Vagina (tissue), 2 donors: ENCODE data around the gene TMTC1. TPM values are rescaled to one million over a fixed set of nuclear protein-coding genes. Genes with fewer than 3 reads are reported as not detected.

ENCODE experiments used
- DNase-seq, 2 donors: peaks; one replicate each; pipeline ENCODE4 v3.0.0-alpha.2; 2017; ENCODE audit errors: extremely low spot score in 2 of 2
- H3K27ac ChIP-seq: fragments of 200-600 bp; sonication (generic); one replicate; pipeline ENCODE4 v1.5.1; 2019
- H3K27me3 ChIP-seq: fragments of 200-600 bp; sonication (generic); one replicate; pipeline ENCODE4 v1.5.1; 2019
- H3K36me3 ChIP-seq, 2 donors: fragments of 200-600 bp; sonication (generic); one replicate each; pipeline ENCODE4 v1.5.1; 2017 to 2019
- H3K4me1 ChIP-seq: fragments of 200-600 bp; sonication (generic); one replicate; pipeline ENCODE4 v1.5.1; 2019
- H3K4me3 ChIP-seq, 2 donors: fragments of 200-600 bp; sonication (generic); 1 replicate in 1 of 2; 2 replicates in 1 of 2; pipeline ENCODE4 v1.5.1; 2016 to 2019
- H3K9me3 ChIP-seq: fragments of 200-600 bp; sonication (generic); one replicate; pipeline ENCODE4 v1.5.1; 2019
- POLR2A ChIP-seq, 2 donors: fragments of 450-650 bp; IDR thresholded peaks; one replicate each; pipeline ENCODE4 v1.6.1; 2017; ENCODE audit warnings: antibody characterized with exemption in 2 of 2, mild to moderate bottlenecking in 2 of 2, moderate library complexity in 2 of 2
- POLR2AphosphoS5 ChIP-seq, 2 donors: sonication (generic); formaldehyde crosslinking; IDR thresholded peaks; one replicate each; pipeline ENCODE4 v1.9.0; 2017; ENCODE audit warnings: antibody characterized with exemption in 2 of 2, mild to moderate bottlenecking in 2 of 2, low read depth in 1 of 2; ENCODE audit not compliant: insufficient read depth in 1 of 2
- intact Hi-C: fragments of 100-400 bp; cut with DNase I; formaldehyde crosslinking; loops from one replicate; pipeline ENCODE4 v1.15.1; 2023
- total RNA-seq: library from RNA; depleted of rRNA; stranded (reverse); fragments of >200 nt; gene quantifications from one replicate; pipeline ENCODE4 v1.2.3, GENCODE V29; 2016
- TF ChIP-seq, protein P1 (sequence below), 3 experiments: fragments of 450-650 bp in 2 of 3; fragments of 200-600 bp in 1 of 3; sonication (generic) in 1 of 3; IDR thresholded peaks; one replicate each; pipeline ENCODE4 v1.5.1; 2017 to 2019; ENCODE audit warnings: antibody characterized with exemption in 3 of 3, mild to moderate bottlenecking in 2 of 3, moderate library complexity in 2 of 3

TMTC1 gene
- total RNA-seq, 1 donor from 2014 or later: 63.8 TPM

DNA sequence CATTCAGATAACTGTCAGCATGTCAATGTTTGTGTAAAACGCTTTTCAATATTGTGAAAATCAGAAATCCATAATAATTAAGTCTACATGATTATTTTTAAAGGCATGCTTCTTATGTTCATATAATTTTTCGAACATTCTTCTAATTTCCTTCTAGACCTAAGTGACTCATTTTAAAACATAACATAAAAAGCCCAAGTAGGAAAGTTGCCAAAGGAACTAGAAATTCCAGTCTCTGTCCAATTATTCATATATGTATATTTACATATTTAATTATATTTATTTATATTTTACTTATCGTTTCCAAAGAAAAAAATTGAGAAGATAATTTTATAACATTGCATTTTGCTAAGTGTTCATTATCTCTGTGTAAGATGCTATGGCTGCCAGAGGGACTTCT lies 110.4 kb downstream of the TMTC1 start:
- no peaks in the 10 kb centered on the region for H3K27me3 ChIP-seq
- H3K4me3 ChIP-seq: no peak overlapping the region
- TF ChIP-seq POLR2A (IDR thresholded peaks at IDR 0.05) (no peak), POLR2AphosphoS5 (IDR thresholded peaks at IDR 0.05; ENCODE audit: insufficient read depth in 1 of 2, low read depth in 1 of 2) (no peak)
- H3K4me1 ChIP-seq: no peaks in the 10 kb centered on the region
- no peaks in the 10 kb centered on the region for H3K36me3 ChIP-seq
- no peak for DNase-seq
- intact Hi-C loops: no loop called here
- no peak overlapping the region for H3K27ac ChIP-seq
- no peaks in the 10 kb centered on the region for H3K9me3 ChIP-seq

DNA sequence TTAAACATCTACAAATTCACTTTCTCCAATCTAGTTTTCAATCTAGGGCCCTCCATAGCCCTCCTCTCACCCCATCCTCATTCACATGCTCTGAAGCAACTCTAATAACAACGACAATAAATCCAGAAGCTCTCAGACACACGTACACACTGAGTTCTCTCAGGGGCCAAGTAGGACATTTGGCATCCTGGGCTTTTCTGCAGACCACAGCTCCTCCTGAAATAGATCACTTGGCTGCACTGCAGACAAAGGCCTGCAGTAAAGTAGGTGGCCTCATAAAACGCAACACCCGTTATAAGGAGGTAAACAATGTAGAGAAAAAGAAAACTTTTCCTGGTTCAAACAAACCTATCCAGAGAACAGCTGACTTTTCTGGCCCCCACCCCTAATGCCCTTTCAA lies 111.2 kb downstream of the TMTC1 start:
- Histone ChIP-seq H3K27ac (no peak overlapping the region), H3K27me3 (no peaks in the 10 kb centered on the region), H3K9me3 (no peaks in the 10 kb centered on the region), H3K4me1 (no peaks in the 10 kb centered on the region), H3K4me3 (no peak overlapping the region), H3K36me3 (no peaks in the 10 kb centered on the region)
- no peak for DNase-seq
- TF ChIP-seq, protein P1, sequence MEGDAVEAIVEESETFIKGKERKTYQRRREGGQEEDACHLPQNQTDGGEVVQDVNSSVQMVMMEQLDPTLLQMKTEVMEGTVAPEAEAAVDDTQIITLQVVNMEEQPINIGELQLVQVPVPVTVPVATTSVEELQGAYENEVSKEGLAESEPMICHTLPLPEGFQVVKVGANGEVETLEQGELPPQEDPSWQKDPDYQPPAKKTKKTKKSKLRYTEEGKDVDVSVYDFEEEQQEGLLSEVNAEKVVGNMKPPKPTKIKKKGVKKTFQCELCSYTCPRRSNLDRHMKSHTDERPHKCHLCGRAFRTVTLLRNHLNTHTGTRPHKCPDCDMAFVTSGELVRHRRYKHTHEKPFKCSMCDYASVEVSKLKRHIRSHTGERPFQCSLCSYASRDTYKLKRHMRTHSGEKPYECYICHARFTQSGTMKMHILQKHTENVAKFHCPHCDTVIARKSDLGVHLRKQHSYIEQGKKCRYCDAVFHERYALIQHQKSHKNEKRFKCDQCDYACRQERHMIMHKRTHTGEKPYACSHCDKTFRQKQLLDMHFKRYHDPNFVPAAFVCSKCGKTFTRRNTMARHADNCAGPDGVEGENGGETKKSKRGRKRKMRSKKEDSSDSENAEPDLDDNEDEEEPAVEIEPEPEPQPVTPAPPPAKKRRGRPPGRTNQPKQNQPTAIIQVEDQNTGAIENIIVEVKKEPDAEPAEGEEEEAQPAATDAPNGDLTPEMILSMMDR (IDR thresholded peaks at IDR 0.05): no peak
- TF ChIP-seq POLR2AphosphoS5 (IDR thresholded peaks at IDR 0.05; ENCODE audit: insufficient read depth in 1 of 2, low read depth in 1 of 2): no peak
- TF ChIP-seq POLR2A (IDR thresholded peaks at IDR 0.05): no peak
- intact Hi-C loops: no loop called here

DNA sequence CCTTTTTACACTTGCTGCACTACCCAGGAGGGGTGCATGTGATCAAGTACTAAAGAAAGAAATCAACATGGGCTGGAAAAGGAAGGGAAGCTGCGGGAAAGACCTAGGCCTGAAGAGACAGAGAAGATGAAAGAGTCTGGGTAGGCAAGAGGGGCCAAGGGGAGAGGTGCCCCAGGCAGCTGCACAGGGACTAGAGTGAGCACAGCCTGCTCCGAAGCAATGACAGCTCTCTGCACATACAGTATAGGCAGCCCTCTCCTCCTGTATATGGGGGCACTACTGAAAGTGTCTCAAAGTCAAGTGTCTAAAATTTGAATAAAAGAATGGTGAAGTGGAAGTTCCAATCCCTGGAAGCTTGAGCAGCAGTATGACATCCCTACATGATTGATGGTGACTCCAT lies 112.0 kb downstream of the TMTC1 start:
- no peaks in the 10 kb centered on the region for H3K27me3 ChIP-seq
- no peak overlapping the region for H3K27ac ChIP-seq
- H3K4me3 ChIP-seq: no peak overlapping the region
- no peaks in the 10 kb centered on the region for H3K4me1 ChIP-seq
- no peaks in the 10 kb centered on the region for H3K36me3 ChIP-seq
- TF ChIP-seq POLR2AphosphoS5 (IDR thresholded peaks at IDR 0.05; ENCODE audit: insufficient read depth in 1 of 2, low read depth in 1 of 2) (no peak), POLR2A (IDR thresholded peaks at IDR 0.05) (no peak)
- TF ChIP-seq, protein P1 (IDR thresholded peaks at IDR 0.05): no peak
- intact Hi-C loops: no loop called here
- H3K9me3 ChIP-seq: no peaks in the 10 kb centered on the region
- no peak for DNase-seq

DNA sequence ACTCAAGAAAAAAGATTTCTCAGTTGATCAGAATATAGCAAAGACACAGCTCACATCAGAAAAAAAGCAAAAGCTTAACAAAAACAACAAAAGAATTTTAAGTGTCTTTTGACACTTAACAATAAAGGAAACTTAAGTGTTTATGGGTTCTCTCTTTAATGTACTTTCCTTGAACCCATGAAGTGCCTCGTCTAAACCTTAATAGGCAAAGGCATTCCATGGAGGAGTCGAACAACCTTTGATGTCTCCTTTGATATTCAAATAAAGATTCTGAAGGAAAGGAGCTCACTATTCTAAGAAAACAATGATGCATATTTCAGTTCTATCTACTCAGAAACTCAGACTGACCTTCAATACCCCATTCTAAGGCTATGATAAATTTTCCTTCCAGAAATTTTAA lies 116.7 kb downstream of the TMTC1 start:
- peaks cover 3% of the 10 kb centered on the region for H3K4me1 ChIP-seq
- no peaks in the 10 kb centered on the region for H3K36me3 ChIP-seq
- no peak for DNase-seq
- intact Hi-C loops: no loop called here
- no peak overlapping the region for H3K27ac ChIP-seq
- H3K4me3 ChIP-seq: no peak overlapping the region
- no peak for TF ChIP-seq POLR2AphosphoS5 (IDR thresholded peaks at IDR 0.05; ENCODE audit: insufficient read depth in 1 of 2, low read depth in 1 of 2)
- TF ChIP-seq, protein P1 (IDR thresholded peaks at IDR 0.05): no peak
- TF ChIP-seq POLR2A (IDR thresholded peaks at IDR 0.05): no peak
- H3K9me3 ChIP-seq: no peaks in the 10 kb centered on the region
- H3K27me3 ChIP-seq: no peaks in the 10 kb centered on the region

DNA sequence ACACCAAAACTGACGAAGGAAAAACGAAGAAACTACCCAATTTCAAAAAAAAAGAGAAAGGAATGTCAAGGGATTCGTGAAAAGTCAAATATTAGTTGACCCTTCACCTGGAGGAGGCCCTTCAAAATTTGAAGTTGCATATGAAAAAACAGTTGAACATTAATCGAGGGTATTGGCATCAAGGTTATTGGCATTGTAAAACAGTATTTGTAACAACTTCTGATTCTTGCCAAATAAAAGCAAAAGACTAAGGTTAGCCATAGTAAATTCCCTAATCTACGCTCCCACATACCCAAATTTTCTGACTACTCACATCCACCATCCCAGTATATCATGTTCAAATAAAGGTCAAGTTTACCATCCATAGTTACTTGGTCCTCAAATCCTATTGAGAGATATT lies 118.6 kb downstream of the TMTC1 start:
- H3K9me3 ChIP-seq: no peaks in the 10 kb centered on the region
- H3K4me3 ChIP-seq: no peak overlapping the region
- H3K27me3 ChIP-seq: no peaks in the 10 kb centered on the region
- H3K36me3 ChIP-seq: no peaks in the 10 kb centered on the region
- intact Hi-C loops: no loop called here
- no peak for DNase-seq
- no peak overlapping the region for H3K27ac ChIP-seq
- TF ChIP-seq POLR2A (IDR thresholded peaks at IDR 0.05) (no peak), POLR2AphosphoS5 (IDR thresholded peaks at IDR 0.05; ENCODE audit: insufficient read depth in 1 of 2, low read depth in 1 of 2) (no peak)
- TF ChIP-seq, protein P1 (IDR thresholded peaks at IDR 0.05): no peak
- H3K4me1 ChIP-seq: peaks cover 3% of the 10 kb centered on the region
